Effector CD4-positive, alpha-beta T cell (primary cell): ENCODE measurements around the gene FUT3.

ENCODE experiments used
- DNase-seq: peaks from one replicate; pipeline ENCODE4 v3.0.0-alpha.2; 2020

The FUT3 gene

DNA sequence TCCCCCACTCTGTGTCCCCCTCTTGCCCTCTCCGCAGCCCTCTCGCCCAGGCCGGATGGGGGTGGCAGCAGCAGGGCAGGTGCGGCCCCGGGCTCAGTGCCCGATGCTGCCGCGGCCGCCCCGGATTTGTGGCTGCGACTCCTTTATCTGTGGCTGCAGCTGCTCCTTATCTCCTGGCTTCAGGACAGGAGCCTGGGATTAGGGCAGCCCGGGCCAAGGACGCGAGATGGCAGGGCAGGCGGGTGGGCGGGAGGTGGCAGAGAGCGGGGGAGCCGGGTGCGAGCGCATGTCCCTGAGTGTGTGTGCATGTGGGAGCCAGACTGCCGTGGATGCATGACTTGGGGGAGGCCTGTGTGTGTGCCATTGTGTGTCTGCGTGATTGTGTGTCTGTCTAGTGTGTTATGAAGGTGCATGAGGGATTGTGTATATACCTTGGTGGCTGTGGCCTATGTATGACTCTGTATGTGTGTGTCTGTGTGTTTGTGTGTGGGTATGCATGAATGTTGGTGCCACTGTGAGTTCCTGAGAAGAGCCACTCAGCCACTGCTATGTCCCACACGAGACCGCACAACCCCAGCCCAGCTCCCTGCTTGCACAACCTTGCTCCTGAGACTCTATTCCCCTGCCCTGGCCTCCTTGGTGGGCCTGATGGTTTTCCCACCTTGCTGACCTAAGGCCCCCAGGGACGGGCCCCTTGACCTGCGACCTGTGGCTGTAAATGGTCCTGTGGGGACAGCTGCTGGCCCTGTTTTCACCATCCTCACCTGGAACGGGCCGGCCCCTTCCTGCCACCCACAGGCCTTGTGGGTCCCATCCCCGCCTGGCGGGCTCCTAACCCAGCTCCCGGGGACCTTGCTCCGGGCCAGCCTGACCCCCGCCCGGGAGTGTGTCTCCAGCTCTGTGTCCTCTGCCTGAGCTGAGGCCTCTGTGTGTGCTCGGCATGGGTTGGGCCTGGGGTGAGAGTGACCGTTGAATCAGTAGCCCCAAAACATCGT is 51.7 kb downstream of the FUT3 start:
- DNase-seq: no peak

DNA sequence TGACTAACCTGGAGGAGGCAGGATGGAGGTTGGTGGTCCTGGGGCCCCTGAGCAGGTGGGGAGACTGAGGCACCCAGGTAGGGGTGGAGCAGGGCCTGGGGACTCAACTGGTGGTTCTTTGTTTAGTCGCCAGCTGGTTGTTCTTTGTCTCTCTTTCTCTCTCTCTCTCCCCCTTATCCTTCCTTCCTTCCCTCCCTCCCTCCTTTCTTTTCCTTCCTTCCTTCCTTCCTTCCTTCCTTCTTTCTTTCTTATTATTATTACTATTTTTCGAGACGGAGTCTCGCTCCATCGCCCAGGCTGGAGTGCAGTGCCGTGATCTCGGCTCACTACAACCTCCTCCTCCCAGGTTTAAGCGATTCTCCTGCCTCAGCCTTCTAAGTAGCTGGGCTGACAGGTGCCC is 53.0 kb downstream of the FUT3 start:
- no peak for DNase-seq

DNA sequence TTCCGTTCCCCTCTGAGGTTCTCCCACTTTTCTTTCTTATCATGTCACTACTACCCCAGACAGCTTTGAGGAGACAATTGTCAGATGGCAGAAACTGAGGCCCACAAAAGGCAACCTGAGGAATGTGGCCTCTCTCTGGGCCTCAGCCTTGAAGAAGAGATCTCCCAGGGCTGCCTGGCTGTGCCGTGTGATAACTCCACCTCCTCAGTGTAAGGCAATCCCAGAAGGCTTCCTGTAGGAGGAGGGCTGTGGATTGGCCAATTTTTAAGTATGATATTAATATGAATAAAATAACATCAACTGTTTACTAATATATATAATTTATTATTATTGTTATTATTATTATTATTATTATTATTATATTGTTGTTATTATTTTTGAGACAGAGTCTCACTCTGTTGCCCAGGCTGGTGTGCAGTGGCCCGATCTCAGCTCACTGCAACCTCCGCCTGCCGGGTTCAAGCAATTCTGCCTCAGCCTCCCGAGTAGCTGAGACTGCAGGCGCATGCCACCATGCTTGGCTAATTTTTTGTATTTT is 55.8 kb downstream of the FUT3 start:
- DNase-seq: no peak

DNA sequence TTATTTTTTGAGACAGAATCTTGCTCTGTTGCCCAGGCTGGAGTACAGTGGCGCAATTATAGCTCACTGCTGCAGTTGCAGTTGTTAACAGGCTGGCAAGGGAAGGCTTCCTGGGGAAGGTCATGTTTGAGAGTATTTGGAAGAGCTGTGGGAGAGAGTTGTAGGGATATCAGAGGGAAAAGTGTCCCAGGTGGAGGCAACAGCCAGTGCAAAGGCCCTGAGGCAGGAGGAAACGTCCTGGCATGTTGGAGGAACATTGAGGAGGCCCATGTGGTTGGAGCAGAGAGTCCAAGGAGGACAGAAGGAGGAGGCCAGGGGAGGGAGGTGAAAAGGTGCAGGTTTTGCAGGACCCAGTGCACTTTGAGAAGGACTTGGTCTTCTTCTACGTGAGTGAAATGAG is 58.1 kb downstream of the FUT3 start:
- no peak for DNase-seq
